Measurements from ENCODE around the gene BANP.
A peak's percentile ranks its signal among the peaks of the same experiment; 100 is the strongest.
"Not testable (repeated sequence)": the region's sequence is repeated elsewhere in the genome, so short reads cannot be mapped to it uniquely, and the experiment has no call there.

The BANP gene

DNA sequence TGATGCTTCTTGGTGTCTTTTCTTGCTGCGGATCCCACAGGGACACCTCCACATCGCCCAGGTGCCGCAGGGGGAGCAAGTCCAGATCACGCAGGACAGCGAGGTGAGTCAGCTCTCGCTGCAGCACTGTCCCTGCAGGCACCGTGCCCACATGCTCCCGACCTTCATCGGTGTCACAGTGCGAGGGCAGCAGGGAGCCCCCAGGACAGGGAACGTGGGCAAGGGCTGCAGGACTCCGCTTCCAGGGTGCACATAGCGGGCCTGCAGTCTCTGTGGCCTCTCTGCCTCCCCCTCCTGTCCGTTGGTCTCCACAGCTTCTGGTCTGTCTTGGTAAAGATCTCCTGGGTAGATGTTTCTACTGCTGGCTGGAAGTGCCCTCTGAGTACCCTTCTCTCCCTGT is 84.1 kb downstream of the BANP start:
- DNase-seq = no peak

DNA sequence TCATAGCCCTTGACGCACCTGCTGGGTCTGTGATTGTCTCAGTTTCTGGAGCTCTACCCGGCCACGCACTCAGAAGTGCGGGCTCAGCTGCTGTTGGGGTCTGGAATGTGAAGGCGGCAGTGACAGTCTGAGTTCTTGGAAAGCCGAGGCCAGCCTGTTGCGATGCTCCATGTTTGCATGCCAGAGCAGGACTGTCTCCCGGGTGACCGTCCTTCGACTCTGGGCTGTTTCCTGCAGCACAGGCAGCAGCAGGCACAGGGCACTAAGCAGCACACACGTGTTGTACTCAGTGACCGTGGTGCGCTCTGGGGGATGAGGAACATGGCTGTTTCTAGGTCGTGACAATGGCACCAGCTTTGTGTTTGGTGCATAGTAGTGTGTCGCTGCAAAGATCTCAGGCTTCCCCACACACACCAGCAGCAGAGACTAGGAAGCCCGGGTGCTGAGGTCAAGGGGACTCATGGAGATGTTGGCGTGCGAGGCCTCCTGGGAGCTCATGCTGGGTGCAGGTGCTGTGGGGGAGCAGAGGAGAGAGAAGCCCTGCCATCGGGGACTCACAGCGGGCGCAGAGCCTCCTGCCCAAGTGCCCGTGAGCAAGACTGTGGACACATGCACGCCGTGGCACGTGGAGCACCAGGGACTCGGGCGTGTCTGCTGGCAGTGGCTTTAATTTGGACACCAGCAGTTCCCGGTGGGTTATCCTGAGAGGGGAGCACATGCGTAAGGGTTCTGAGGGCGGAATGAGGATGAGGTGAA is 84.8 kb downstream of the BANP start:
- DNase-seq = not testable (repeated sequence)

DNA sequence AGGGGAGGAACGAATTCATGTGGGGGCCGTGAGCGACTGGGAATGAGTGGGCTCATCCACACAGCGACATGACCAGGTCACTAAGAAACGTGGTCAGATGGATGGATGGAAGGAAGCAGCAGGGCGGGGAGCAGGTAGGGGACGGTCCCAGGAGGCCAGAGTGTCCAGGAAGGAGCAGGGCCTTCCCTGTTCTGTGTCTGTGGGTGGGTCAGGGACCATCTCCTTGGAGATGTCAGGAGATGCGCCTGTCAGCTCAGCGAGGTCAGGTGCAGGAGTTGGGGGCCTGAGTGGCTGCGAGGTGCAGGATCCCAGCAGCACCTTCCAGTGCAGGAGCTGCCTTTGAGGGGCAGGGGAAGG is 85.4 kb downstream of the BANP start:
- not testable (repeated sequence) for DNase-seq

DNA sequence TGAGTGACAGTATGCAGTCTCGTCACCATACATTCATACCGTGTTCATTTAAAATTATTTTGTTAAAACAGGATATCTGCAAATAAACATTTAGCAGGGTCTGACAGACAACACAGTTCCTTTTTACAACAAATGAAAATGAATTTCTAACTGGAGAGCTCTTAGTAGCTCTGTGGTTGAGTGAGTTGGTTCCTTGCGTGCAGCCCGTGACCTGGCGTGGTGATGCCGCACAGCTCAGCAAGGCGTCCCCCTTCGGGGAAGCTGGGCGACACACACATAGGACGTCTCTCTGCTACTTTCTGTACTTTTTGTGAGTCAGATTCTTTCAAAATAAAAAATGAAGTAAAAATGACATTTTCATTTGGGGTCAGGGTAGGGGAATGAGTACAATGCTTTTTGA is 86.1 kb downstream of the BANP start:
- not testable (repeated sequence) for DNase-seq

DNA sequence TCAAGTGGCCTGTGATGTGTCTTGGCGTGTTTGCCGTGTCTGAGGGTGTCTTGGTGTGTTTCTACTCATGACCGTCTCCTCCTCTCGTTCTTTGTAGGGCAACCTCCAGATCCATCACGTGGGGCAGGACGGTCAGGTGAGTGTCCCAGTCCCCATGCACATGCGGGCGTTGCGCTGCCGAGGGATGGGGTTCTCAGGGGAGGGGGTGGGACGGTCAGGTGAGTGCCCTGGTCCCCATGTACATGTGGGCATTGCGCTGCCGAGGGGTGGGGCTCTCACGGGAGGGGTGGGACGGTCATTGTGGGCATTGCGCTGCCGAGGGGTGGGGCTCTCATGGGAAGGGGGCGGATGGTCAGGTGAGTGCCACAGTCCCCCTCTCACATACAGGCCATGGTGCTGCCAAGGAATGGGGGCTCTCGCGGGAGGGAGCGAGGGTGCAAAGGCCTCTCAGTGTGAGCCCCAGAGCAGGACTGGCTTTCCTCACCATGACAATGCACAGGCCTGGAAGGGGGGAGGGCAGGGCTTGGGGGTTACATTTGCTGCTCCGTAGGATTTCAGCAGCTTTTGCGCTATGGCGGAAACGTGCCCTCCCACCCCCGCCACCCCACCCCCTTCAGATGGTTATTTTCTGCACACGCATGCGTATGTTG is 86.8 kb downstream of the BANP start:
- not testable (repeated sequence) for DNase-seq

DNA sequence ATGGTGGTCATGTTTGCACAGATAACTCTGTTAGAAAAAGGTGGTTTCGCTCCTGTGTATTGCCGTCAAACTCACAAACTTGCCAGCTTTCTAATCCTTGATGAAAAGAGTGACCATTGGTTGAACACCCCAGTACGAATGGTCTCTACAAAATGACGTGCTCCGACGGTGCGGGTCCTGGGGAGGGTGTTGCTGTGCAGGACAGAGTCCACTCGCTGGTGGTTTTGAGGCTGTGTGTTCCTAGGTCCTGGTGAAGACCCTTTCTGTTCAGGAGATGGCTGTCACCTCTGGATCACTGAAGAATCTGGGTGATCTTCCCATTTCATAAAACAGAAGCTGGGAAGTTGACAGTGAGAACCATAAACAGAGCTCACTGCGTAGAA is 87.3 kb downstream of the BANP start:
- not testable (repeated sequence) for DNase-seq

DNA sequence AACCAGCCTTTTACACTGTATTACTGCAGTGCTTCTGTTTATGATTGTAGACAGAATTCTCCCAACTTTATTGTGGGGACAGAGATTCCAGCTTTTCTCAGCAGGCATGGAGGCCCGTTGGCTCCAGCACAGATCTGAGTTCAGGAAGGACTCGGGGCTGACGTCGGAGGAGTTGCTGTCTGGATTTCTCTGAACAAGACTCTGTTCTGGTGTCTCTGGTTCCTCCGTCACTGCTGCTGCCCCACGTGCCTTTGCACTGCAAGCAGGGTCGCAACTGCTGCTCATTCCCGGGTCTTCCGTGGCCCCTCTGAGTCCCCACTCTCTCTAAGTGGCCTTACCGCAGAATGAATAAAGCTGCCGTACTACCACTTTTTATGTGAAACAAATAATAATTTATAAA is 88.4 kb downstream of the BANP start:
- no peak for DNase-seq

DNA sequence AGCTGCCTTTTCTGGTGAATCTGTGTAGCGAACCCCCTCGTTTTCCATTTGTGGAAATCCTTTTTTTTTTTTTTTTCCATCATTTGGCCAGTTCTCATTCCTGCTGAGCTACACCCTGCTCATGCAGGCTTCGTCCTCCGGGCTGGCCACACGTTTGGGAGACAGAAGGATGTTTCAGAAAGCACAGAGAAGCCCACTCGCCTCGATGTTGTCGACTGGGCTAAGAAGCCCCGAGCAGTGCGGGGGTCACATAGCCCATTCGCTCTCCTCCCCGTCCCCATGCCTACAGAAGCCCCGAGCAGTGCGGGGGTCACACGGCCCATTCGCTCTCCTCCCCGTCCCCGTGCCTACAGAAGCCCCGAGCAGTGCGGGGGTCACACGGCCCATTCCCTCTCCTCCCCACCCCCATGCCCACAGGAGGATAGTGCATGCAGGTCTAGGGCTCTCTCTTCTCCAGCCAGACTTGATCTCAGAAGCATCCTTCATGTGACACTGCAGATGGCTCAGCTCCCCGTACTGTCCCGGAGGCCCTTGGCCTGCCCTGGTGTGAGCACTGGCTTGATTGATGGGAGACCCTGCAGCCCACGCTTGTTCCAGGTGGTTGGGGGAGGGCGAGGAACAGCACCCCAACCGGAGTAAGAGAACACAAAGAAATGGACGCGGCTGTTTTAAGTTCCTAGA is 89.1 kb downstream of the BANP start:
- not testable (repeated sequence) for DNase-seq

DNA sequence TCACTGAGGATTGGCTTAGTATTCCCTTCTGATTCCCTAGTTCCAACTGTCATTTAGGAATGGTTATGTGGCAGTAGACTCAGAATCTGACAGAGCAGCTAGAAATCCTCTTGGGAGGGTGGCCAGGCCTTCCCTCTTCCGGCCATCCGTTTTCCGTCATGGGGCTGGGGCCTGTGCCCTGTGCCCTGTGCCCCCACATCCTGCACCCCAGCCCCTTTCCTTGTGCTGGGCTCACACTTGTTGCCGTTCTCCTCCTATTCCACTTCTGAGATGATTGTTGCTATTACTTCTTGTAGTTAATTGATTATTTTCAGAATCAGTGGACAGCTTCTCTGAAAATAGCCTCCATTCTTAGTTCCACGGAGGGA is 89.6 kb downstream of the BANP start:
- DNase-seq = not testable (repeated sequence)

DNA sequence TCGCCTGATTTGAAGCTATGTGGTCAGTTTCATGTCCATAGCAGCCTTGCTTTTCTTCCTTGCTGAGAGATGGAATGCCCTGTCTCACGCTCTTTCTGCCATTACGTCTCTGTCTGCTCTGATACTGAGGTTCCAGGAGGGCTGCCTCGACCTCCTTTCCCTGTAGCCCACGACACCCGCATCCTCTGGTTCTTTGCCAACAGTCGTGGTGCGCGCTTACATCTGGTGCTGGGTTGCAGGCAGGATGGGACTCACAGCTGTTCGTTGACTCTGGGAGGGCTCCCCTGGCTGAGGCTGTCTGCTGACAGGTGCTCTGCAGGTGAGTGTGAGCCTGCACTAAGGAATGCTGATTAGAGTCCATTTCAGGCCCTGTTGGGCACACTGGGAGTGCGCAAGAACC is 90.3 kb downstream of the BANP start:
- not testable (repeated sequence) for DNase-seq

DNA sequence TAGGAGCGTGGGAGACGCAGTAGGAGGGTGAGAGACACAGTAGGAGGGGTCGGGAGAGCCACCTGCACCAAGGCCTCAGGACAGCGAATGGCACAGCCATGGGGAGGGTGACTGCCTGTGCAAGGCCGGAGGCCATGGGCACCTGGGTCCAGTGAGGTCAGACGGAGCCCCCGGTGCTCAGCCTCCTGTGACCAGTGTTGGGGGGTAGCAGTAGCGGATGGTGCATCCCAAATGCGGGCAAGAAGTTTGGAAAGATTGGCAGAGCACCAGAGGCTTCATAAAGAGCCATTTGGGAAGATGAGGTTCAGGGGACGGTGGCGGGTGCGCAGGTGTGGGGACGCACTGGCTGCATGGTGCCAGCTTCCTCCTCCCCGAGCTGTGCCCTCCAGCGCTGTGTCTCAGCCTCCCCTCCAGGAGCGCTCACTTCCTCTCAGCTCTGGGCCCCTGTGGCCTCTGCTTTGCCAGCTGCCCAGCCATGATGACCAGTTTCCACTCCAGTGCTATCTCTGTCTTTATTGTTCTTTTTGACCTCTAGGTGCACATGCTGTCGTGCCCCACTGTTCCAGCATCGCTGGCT is 90.8 kb downstream of the BANP start:
- DNase-seq = not testable (repeated sequence)

DNA sequence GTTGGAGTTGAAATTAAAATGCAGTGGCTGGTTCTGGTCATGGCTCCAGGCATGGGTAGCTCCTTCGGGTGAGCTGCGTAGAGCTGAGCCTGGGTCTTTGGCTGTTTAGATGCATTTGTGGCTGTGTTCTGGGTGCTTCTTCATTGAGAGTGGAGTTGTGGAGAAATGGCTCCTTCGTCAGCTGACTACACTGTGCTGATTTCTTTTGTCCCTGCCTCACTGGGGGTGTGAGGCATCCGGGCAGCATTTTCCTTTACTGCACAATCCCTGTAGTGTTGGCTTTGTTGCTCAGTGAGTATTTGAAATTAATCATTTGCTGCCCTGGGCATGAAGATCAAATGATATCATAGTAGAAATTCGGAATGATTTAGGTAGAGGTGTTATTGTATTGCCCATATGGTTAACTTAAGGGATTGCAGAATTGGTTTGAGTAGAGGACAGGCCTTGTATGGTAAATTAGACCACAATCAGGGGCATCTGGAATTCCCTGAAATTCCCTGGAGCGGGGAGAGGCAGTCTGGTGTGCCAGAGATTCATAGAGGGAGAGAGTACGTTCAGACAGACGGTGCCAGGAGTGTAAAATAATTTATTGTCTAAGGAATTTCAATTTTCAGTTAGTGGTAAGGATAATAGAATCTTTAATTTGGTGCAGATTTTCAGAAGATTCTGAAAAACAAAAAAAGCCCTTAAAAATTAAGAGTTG is 92.1 kb downstream of the BANP start:
- DNase-seq = peak in 1 of 2 experiments; percentile 36

DNA sequence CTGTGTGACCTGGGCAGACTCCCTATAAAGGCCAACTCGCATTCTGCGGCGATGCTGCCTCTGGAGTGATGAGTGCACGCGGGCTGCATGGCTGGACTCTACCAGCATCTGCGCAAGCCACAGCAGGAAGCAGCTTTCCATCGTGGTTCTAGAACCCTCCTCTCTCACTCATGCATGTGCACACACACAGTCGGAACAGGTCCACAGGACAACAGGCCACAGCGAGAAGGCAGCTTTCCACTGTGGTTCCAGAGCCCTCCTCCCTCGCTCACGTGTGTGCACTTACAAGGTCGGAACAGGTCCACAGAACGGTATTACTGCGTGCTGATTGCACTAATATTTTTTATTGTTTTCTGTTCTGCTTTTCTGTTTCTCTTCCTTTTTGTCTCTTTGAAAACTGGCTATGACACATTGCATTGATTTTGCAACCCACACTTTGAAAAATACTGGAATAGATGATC is 92.9 kb downstream of the BANP start:
- not testable (repeated sequence) for DNase-seq

DNA sequence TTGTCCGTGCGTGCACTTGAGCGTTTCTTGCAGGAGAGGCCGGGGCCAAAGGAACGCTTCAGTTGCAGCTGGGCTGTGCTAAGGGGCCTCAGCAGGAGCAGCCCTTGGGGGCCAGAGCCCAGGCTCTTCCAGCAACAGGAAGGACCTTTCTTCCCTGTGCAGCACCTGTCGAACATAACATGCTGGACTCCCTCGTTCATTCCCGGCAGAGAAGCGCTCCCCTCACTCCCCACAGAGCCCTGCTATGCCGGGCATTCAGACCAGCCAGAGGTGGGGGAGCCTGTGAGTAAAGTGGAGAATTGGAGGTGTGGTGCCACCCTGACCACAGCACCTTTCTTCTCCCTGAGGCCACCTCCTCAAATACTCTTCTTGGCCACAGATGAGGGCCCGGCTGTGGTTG is 94.1 kb downstream of the BANP start:
- not testable (repeated sequence) for DNase-seq

DNA sequence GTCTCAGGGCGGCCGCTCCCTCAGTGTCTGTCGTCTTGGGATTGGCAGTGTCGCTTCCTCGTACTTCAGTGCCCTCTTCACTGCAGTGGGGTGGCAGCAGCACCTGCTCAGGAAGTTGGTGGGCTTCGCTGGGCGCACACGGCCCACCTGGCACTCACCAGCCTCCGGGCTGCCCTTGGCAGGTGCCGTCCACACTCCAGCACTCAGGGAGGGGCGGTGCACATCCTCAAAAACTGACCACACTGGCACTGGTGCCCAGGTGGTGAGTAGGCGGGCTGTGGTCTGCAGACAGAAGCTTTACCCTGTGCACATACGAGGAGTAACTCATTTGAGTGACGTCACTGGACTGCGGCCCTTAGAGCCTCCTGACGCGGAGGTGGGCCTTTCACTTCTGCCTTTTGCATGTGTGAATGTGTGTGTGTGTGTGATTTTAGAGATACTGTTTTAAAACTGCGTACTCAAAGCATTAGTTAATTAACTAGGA is 94.6 kb downstream of the BANP start:
- no peak for DNase-seq

DNA sequence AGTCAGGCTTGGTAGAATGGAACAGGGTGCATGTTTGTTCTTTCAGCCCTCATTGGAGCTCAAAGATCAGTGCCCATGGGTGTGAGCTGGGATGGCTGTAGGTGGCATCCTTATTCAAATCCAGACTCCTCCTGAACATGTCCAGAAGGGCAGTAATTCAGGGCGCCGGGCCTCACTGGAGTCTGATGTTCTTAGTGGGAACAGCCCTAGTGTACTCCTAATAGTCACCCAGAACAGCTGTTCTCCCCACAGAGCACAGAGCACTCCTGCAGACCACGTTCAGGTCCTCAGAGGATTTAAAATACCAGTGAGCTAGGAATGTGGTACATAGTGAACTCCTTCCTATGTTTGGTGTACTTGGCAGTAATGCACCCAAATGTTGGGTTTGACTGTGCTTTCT is 96.2 kb downstream of the BANP start:
- no peak for DNase-seq

DNA sequence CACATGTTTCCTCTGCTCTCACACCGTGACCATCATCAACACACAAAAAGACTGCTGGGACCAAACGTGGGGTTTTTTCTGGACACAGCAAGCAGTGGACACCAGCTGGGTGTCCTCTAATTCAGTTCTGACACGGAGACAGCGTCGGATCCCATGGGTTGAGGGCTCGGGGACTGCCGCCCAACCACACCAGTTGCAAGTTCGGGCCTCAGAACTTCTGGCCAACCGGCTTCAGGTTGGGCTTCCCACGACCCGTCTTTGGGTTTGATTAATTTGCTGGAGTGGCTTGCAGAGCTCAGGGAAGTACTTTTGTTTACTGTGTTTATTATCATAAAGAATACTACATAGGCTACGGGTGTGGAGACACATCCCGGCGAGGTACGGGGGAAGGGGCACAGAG is 97.8 kb downstream of the BANP start:
- no peak for DNase-seq

DNA sequence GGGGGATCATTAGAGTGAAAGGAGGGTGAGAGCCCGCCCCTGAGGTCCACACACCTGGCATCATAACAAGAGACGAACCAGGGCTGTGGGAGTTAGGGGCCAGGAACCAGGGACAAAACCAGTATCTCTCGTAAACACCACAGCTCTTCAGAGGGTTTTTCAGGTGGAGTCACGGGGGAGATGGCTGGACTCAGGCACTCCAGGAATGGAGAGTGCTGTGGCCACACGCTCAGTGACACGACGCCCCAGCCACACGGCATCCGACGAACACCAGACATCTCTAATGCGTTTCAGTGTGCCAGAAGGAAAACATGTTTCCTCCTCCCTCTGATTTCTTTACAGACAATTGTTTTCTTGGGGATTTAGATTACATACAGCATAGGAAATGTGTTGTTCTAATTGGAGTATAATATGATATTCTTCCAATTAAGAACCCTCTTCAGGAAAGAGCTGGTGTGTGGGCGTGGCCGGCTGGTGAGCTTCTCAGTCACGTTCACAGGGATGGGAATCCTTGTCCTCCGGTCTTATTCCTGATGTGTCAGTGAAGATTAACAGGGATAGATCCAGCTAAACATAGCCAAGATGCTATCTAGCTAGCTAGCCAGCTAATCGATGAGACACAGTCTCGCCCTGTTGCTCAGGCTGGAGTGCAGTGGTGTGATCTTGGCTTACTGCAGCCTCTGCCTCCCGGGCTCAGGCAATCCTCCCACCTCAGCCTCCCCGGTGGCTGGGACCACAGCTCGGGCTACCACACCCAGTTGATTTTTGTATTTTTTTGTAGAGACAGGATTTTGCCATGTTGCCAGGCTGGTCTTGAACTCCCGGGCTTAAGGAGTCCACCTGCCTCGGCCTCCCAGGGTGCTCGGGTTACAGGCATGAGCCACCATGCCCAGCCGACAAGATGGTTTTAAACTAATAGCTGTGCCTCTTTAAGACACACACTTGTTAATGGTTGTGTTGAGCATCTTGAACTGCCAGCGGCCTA is 98.6 kb downstream of the BANP start:
- DNase-seq = no peak

DNA sequence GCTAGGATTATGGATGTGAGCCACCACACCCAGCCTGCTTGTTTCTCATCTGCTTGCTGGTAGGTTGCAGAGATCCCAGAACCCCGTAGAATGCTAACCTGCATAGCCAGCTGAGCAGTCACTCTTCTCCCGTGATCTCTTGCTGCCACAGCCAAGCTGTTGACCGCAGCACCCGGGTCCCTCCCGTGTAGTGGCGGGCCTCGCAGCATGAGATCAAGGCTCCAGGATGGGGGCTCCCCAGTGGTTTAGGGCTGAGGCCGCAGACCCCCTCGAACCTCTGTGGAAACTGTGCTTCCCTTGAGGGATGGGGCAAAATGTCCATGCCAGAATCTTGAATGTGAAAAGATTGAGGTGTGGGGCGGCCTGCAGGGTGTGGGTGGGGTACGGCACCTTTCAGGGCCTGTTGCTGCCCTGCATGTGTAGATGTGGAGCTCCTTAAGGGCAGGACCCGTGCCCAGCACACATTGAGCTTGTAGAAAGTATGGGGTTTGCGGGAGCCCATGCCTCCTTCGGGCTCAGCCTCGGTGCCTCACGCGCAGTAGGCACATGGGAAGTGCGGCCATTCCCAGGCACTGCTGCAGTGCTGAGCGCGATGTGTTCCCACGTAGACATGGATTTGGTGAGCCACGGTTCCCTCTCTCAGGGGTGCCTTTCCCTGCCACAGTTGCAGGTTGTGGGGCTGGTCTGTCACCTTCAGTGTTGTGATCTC is 99.9 kb downstream of the BANP start:
- DNase-seq = no peak

DNA sequence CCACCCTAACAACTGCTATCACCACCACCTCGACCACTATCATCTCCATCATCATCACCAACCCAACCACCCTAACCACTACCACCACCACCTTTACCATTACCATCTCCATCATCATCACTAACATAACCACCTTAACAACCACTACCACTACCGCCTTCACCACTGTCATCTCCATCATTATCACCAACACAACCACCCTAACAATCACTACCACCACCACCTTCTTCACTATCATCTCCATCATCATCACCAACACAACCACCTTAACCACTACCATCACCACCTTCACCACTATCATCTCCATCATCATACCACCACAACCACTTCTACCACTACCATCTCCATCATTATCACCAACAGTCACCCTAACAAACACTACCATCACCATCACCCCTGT is 101.4 kb downstream of the BANP start:
- DNase-seq = no peak

DNA sequence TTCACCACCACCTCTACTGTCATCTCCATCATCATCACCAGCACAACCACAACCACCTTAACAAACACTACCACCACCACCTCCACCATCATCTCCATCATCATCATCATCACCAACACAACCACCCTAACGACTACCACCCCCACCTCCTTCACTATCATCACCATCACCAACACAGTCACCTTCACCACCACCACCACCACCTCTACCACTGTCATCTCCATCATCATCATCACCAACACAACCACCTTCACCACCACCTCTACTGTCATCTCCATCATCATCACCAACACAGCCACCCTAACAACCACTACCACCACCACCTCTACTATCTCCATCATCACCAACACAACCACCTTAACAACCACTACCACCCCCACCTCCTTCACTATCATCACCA is 102.2 kb downstream of the BANP start:
- DNase-seq = not testable (repeated sequence)
